Sigmoid colon (tissue), 7 donors: ENCODE measurements around the gene SFTPB. TPM values are rescaled to one million over a fixed set of nuclear protein-coding genes. Genes with fewer than 3 reads are reported as not detected.

Source experiments
- polyA plus RNA-seq, 3 donors: library from polyadenylated mRNA; stranded (reverse); fragments of 200-250 nt; gene quantifications; one replicate each; pipeline ENCODE4 v1.2.3, GENCODE V29; 2013
- total RNA-seq, 4 donors: library from RNA; depleted of rRNA; stranded (reverse); fragments of >200 nt; gene quantifications; one replicate each; pipeline ENCODE4 v1.1.0, GENCODE V29; 2016
- donor health status: healthy with polysubstance abuse.
- donor health status: Bipolar disorder and iron deficiency.
- donor health status: healthy.

Gene SFTPB
- total and polyA plus RNA-seq, 7 donors: 0.57 to 23.4 TPM; not detected in 5

Other genes with a start within 250 kb of the SFTPB start
- not detected for gene SH2D6, start 249.5 kb downstream of the SFTPB start, total RNA-seq
- gene SH2D6, start 249.5 kb downstream of the SFTPB start, polyA plus RNA-seq: 10 to 100 TPM in 2 of 3 donors, 1 to 10 TPM in 1; 2.8 to 14.6 (median 11.4) TPM
- 100 to 1,000 TPM; 139 to 249 (median 151) TPM for gene MAT2A, start 129.0 kb downstream of the SFTPB start, total RNA-seq
- gene MAT2A, start 129.0 kb downstream of the SFTPB start, polyA plus RNA-seq: 10 to 100 TPM; 52.3 to 93.1 (median 61.0) TPM
- gene GGCX, start 106.7 kb downstream of the SFTPB start, total RNA-seq: 10 to 100 TPM; 14.9 to 25.3 (median 24.7) TPM
- 10 to 100 TPM in 2 of 3 donors, 1 to 10 TPM in 1; 3.6 to 22.8 (median 11.1) TPM for gene GGCX, start 106.7 kb downstream of the SFTPB start, polyA plus RNA-seq
- gene VAMP8, start 90.6 kb downstream of the SFTPB start, total RNA-seq: 10 to 100 TPM in 2 of 4 donors, 1 to 10 TPM in 2; 1.9 to 33.3 (median 13.2) TPM
- gene VAMP8, start 90.6 kb downstream of the SFTPB start, polyA plus RNA-seq: 100 to 1,000 TPM; 441 to 941 (median 696) TPM
- 10 to 100 TPM; 51.2 to 97.5 (median 69.6) TPM for gene VAMP5, start 83.8 kb downstream of the SFTPB start, total RNA-seq
- gene VAMP5, start 83.8 kb downstream of the SFTPB start, polyA plus RNA-seq: 10 to 100 TPM; 51.8 to 93.7 (median 68.0) TPM
- 100 to 1,000 TPM; 124 to 175 (median 141) TPM for gene RNF181, start 72.5 kb downstream of the SFTPB start, total RNA-seq
- gene RNF181, start 72.5 kb downstream of the SFTPB start, polyA plus RNA-seq: 100 to 1,000 TPM; 165 to 190 (median 179) TPM
- gene TMEM150A, start 65.5 kb downstream of the SFTPB start, total RNA-seq: 10 to 100 TPM; 18.4 to 29.9 (median 22.1) TPM
- 10 to 100 TPM in 2 of 3 donors, 1 to 10 TPM in 1; 7.4 to 12.0 (median 11.6) TPM for gene TMEM150A, start 65.5 kb downstream of the SFTPB start, polyA plus RNA-seq
- gene C2orf68, start 56.1 kb downstream of the SFTPB start, total RNA-seq: 10 to 100 TPM; 10.6 to 13.0 (median 12.8) TPM
- gene C2orf68, start 56.1 kb downstream of the SFTPB start, polyA plus RNA-seq: 10 to 100 TPM; 18.6 to 23.0 (median 21.3) TPM
- 100 to 1,000 TPM in 1 of 4 donors, 10 to 100 TPM in 3; 56.4 to 136 (median 72.0) TPM for gene USP39, start 52.0 kb downstream of the SFTPB start, total RNA-seq
- gene USP39, start 52.0 kb downstream of the SFTPB start, polyA plus RNA-seq: 10 to 100 TPM; 39.9 to 49.2 (median 41.4) TPM
- gene GNLY, start 26.2 kb upstream of the SFTPB start, total RNA-seq: 1 to 10 TPM in 1 of 4 donors, not detected in 3; 1.6 TPM
- gene GNLY, start 26.2 kb upstream of the SFTPB start, polyA plus RNA-seq: 10 to 100 TPM in 1 of 3 donors, 1 to 10 TPM in 2; 2.4 to 13.9 (median 4.2) TPM
- 10 to 100 TPM; 12.4 to 20.6 (median 18.1) TPM for gene ATOH8, start 85.8 kb upstream of the SFTPB start, total RNA-seq
- gene ATOH8, start 85.8 kb upstream of the SFTPB start, polyA plus RNA-seq: 1 to 10 TPM; 1.6 to 9.4 (median 6.6) TPM
- gene ST3GAL5, start 220.8 kb upstream of the SFTPB start, total RNA-seq: 10 to 100 TPM; 16.1 to 24.2 (median 17.9) TPM
- 1 to 10 TPM; 2.8 to 9.7 (median 8.4) TPM for gene ST3GAL5, start 220.8 kb upstream of the SFTPB start, polyA plus RNA-seq